ENCODE data around the gene SPACA5.
A peak's percentile ranks its signal among the peaks of the same experiment; 100 is the strongest.
"Not testable (repeated sequence)": the region's sequence is repeated elsewhere in the genome, so short reads cannot be mapped to it uniquely, and the experiment has no call there.

SPACA5 gene

GRCh38 chrX:48021026-48021900, 14.5 kb downstream of the SPACA5 start:
- DNase-seq (ENCODE audit: low read depth in 2 of 2), result peak; percentile 36 to 38

- DNase-seq (ENCODE audit: low read depth in 2 of 2), result no peak
Observed at GRCh38 chrX:48022100-48022499, 15.3 kb downstream of the SPACA5 start.

GRCh38 chrX:48022738-48023137, 15.9 kb downstream of the SPACA5 start:
- DNase-seq (ENCODE audit: low read depth in 2 of 2), result no peak

GRCh38 chrX:48025561-48025960, 18.8 kb downstream of the SPACA5 start:
- no peak for DNase-seq (ENCODE audit: low read depth in 2 of 2)

GRCh38 chrX:48027545-48027944, 20.8 kb downstream of the SPACA5 start:
- DNase-seq (ENCODE audit: low read depth in 2 of 2), result not testable (repeated sequence)

GRCh38 chrX:48028091-48028490, 21.3 kb downstream of the SPACA5 start:
- DNase-seq (ENCODE audit: low read depth in 2 of 2), result no peak

- no peak for DNase-seq (ENCODE audit: low read depth in 2 of 2)
Observed at GRCh38 chrX:48030237-48030636, 23.4 kb downstream of the SPACA5 start.

- not testable (repeated sequence) for DNase-seq (ENCODE audit: low read depth in 2 of 2)
Observed at GRCh38 chrX:48030641-48031173, 23.9 kb downstream of the SPACA5 start.

GRCh38 chrX:48035891-48036290, 29.1 kb downstream of the SPACA5 start:
- DNase-seq (ENCODE audit: low read depth in 2 of 2), result no peak

- no peak for DNase-seq (ENCODE audit: low read depth in 2 of 2)
Observed at GRCh38 chrX:48043056-48043455, 36.3 kb downstream of the SPACA5 start.

- DNase-seq (ENCODE audit: low read depth in 2 of 2), result no peak
Observed at GRCh38 chrX:48045410-48046311, 38.9 kb downstream of the SPACA5 start.

GRCh38 chrX:48046846-48047245, 40.1 kb downstream of the SPACA5 start:
- DNase-seq (ENCODE audit: low read depth in 2 of 2), result no peak

GRCh38 chrX:48058621-48059295, 52.0 kb downstream of the SPACA5 start:
- no peak for DNase-seq (ENCODE audit: low read depth in 2 of 2)

- DNase-seq (ENCODE audit: low read depth in 2 of 2), result no peak
Observed at GRCh38 chrX:48059296-48059639, 52.5 kb downstream of the SPACA5 start.
